Measurements from ENCODE around the gene RESP18. TPM values are rescaled to one million over a fixed set of nuclear protein-coding genes. Genes with fewer than 3 reads are reported as not detected.
"Not testable (repeated sequence)": the region's sequence is repeated elsewhere in the genome, so short reads cannot be mapped to it uniquely, and the experiment has no call there.

RESP18 gene
- total RNA-seq, 2 donors from 2014 or later, result not detected

DNA sequence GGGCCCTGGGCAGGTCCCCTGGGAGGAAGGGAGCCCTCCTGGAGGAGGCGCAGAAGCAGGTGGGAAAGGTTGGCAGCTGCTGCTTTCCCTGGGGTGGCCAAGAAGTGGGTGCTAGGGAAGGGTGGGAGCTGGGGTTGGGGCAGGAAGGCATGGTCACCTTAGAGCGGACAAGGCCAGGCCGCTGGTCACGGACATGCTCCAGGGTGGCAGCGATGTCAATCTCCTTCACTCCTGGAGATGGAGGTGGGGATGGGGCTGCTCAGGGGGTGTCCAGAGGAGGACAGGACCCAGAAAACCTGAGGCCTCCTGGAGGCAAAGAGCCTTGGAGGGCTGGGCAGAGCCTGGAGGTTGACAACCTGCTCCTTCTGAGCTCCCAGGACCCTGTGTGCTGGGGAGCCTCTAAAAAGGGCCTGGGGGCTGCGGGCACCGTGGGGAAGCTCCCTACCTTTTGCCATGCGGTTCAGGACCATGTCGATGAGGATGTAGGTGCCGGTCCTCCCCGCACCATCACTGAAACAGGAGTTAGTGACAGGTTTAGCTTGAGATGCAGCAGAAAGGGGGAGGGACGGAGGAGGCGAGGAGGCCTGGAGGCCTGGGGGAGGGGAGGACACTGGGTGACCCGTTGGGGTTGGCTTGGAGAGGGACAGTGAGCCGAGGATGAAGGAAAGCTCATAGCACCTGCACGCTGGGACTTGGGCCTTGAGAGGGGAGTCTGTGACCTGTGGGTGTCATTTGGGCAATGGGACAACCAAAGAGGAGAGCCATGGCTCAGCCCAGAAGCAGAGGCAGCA lies 42.0 kb downstream of the RESP18 start:
- Histone ChIP-seq H3K9me3 (no peaks in the 10 kb centered on the region), H3K4me1 (peaks cover 0 to 24% of the 10 kb centered on the region in 2 donors), H3K27me3 (no peaks in the 10 kb centered on the region), H3K36me3 (no peaks in the 10 kb centered on the region), H3K27ac (peak overlapping the region; percentile 51 to 61), H3K4me3 (no peak overlapping the region)
- DNase-seq (ENCODE audit: low spot score), result no peak
- TF ChIP-seq, protein P1, sequence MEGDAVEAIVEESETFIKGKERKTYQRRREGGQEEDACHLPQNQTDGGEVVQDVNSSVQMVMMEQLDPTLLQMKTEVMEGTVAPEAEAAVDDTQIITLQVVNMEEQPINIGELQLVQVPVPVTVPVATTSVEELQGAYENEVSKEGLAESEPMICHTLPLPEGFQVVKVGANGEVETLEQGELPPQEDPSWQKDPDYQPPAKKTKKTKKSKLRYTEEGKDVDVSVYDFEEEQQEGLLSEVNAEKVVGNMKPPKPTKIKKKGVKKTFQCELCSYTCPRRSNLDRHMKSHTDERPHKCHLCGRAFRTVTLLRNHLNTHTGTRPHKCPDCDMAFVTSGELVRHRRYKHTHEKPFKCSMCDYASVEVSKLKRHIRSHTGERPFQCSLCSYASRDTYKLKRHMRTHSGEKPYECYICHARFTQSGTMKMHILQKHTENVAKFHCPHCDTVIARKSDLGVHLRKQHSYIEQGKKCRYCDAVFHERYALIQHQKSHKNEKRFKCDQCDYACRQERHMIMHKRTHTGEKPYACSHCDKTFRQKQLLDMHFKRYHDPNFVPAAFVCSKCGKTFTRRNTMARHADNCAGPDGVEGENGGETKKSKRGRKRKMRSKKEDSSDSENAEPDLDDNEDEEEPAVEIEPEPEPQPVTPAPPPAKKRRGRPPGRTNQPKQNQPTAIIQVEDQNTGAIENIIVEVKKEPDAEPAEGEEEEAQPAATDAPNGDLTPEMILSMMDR (IDR thresholded peaks at IDR 0.05), result no peak

DNA sequence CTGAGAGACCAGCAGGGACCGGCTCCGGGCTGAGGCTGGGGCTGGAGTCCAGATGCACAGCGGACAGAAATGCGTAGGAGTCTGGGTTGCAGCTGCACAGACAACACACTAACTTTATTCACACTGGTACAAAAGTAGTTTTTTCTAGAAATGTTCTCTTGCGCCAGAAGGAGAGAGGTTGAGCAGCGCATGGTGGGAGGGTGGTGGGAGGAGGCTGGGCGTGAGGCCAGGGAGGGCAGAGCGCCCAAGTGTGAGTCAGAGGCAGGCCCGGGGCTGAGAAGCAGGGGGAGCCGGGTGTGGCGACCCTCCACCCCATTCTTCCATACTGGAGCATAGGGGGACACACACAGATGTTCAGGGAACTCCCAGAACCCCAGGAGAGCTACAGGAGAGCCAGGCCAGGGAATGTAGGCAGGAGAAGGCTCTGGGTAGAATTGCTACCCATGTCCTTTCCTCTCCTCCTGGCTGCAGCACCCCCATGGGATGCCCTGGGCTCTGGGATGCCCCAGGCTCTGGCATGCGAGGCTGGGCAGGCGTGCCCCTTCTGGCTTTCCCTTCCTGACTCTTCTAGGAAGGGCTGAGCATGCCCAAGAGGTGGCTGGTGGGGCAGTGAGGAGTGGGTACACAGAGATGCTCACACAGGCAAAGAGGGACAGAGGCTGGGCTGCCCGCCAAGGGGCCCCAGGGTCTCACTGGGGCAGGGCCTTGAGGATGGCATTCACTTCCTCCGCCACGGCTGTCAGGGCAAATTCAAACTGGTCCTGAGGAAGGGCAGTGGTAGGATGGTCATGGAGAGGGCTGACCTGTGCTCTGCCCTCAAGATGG lies 42.8 kb downstream of the RESP18 start:
- TF ChIP-seq, protein P1 (IDR thresholded peaks at IDR 0.05), result no peak
- no peak overlapping the region for H3K4me3 ChIP-seq
- H3K27ac ChIP-seq, result peak overlapping the region; percentile 51 to 61
- H3K27me3 ChIP-seq, result no peaks in the 10 kb centered on the region
- DNase-seq (ENCODE audit: low spot score), result peak; percentile 78
- H3K4me1 ChIP-seq, result peaks cover 0 to 18% of the 10 kb centered on the region in 2 donors
- H3K9me3 ChIP-seq, result no peaks in the 10 kb centered on the region
- H3K36me3 ChIP-seq, result peaks cover 8% of the 10 kb centered on the region

DNA sequence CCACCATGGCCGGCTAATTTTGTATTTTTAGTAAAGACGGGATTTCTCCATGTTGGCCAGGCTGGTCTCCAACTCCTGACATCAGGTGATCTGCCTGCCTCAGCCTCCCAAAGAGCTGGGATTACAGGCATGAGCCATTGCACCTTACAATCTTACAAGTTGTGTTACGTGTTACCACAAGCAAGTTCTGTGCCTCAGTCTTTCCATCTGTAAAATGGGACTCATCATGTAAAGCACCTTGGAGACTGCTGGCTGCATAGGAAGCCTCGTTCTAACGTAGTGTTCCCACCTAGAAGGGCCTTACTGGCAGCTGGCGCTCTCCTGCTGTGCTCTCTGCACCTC lies 43.4 kb downstream of the RESP18 start:
- Histone ChIP-seq H3K9me3 (no peaks in the 10 kb centered on the region), H3K4me1 (peaks cover 0 to 18% of the 10 kb centered on the region in 2 donors), H3K36me3 (peaks cover 14% of the 10 kb centered on the region), H3K27ac (peak overlapping the region; percentile 51 to 61), H3K27me3 (no peaks in the 10 kb centered on the region), H3K4me3 (no peak overlapping the region)
- TF ChIP-seq, protein P1 (IDR thresholded peaks at IDR 0.05), result no peak
- no peak for DNase-seq (ENCODE audit: low spot score)

DNA sequence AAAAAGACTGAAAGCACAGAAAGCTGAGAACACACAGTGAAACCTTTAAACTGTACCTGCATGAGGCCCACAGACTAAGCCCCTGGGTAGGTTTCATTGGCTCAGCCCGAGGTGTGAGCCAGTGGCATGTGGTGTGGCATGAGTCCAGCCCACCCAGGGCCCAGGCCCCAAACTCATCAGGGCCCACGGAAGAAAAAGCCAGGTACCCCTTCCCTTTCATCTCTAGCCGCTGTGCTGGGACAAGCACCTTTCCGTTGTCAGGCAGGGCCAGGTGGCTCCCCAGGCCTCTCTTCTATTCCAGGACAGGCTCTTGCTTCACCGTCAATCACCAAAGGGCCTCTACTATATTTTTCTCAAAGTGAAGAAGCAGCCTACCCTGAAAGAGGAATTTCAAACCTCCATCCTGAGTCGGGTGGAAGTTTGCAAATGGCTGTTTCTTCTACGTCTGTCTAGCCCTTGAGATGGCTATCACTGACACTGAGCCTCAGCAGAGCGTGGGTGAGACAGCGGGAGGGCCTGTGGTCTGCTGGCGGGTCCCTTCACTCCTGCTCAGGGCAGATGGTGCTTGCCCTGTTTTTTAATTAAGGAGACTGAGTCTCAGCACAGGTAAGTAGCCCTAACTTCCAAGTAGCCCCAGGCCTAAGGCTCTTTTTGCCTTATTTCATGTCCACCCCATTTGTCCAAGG lies 44.8 kb downstream of the RESP18 start:
- Histone ChIP-seq H3K4me3 (no peak overlapping the region), H3K27me3 (no peaks in the 10 kb centered on the region), H3K27ac (no peak overlapping the region), H3K4me1 (peaks cover 0 to 18% of the 10 kb centered on the region in 2 donors), H3K36me3 (peaks cover 24% of the 10 kb centered on the region), H3K9me3 (no peaks in the 10 kb centered on the region)
- TF ChIP-seq, protein P1 (IDR thresholded peaks at IDR 0.05), result no peak
- DNase-seq (ENCODE audit: low spot score), result no peak

DNA sequence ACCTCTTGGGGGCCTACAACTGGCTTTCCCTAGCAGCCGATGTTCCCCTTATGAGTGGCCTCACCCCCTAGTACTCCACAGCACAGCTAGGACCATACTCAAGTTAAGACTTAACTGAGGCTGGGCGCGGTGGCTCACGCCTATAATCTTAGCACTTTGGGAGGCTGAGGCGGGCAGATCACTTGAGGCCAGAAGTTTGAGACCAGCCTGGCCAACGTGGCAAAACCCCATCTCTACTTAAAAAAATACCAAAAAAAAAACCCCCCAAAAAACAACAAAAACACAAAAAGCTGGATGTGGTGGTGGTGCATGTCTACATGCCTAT lies 45.5 kb downstream of the RESP18 start:
- Histone ChIP-seq H3K4me1 (peaks cover 0 to 18% of the 10 kb centered on the region in 2 donors), H3K36me3 (peaks cover 31% of the 10 kb centered on the region)
- DNase-seq (ENCODE audit: low spot score); H3K27ac ChIP-seq; H3K9me3 ChIP-seq; H3K4me3 ChIP-seq; H3K27me3 ChIP-seq: not testable (repeated sequence)
